ENCODE results near the gene FOXJ2.

GRCh38 chr12:8096281-8096915 is 63.9 kb downstream of the FOXJ2 start:
- no peak for TF ChIP-seq CTCF (conservative IDR thresholded peaks at IDR 0.05 in 1 of 2, IDR thresholded peaks at IDR 0.05 in 1 of 2; ENCODE audit: low read depth in 1 of 2, low read length in 2 of 2)
- no peak for TF ChIP-seq EZH2 (IDR thresholded peaks at IDR 0.05; ENCODE audit: low read length, missing control alignments)

Data from fibroblast of lung (primary cell).